ENCODE data around the gene VDAC1.
"Not testable (repeated sequence)": the region's sequence is repeated elsewhere in the genome, so short reads cannot be mapped to it uniquely, and the experiment has no call there.

VDAC1 gene

DNA sequence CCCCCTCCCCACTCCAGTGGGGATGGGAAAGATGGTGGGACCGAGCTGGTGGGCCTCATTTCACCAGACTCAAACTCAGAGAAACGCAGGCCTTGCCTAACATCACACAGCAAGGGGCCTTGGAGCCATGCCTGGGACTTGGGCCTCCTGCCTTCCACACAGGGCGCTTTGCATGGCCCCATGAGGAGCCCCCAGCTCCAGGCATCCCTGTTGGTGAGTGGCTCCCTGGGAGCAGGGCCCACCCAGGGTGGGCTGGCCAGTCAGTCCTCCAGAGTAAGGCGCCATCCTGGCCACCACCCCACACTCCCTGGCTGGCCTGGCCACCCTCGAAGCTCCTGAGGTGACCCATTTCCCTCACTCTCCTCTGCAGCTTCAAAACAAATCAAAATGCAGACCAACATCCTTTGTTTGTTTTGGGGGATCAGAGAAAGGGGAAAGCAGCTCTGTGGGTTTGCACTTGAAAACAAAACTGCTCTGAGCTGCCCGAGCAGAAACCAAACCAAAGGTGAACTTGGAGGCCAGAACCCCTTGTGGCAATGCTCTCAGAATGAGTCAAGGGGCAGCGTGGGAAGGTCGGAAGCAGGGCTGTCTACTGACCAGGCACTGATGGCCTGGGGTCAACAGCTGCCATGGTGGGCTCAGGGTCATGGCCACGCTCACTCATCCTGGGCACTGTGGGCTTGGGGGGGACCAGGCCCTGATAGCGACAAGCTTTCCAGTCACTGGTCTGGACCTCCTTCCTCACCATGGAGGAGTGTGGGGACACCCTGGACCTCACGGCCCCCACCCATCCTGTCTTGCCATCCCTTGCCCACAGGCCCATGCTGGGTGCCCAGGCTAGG lies 37.0 kb upstream of the VDAC1 start:
- Histone ChIP-seq H3K27me3 (ENCODE audit: control insufficient read depth, low read length) (no peaks in the 10 kb centered on the region), H3K4me2 (ENCODE audit: low read length) (no peak overlapping the region), H3K79me2 (ENCODE audit: control insufficient read depth, low read length) (no peaks in the 10 kb centered on the region), H3K4me1 (ENCODE audit: control insufficient read depth, low read length) (no peaks in the 10 kb centered on the region), H3K9me2 (replicated peaks; ENCODE audit: control insufficient read depth, low read length) (no peaks in the 10 kb centered on the region), H4K20me1 (ENCODE audit: control insufficient read depth, insufficient read depth, low read depth, low read length) (no peaks in the 10 kb centered on the region), H3K27ac (ENCODE audit: low read depth, low read length) (no peak overlapping the region), H3K4me3 (ENCODE audit: low read length) (no peak overlapping the region), H3K9me3 (ENCODE audit: control insufficient read depth, insufficient read depth, low read length) (no peaks in the 10 kb centered on the region), H3K36me3 (ENCODE audit: control insufficient read depth, low read length) (no peaks in the 10 kb centered on the region), H3F3A (ENCODE audit: control insufficient read depth, insufficient read depth) (no peaks in the 10 kb centered on the region)
- TF ChIP-seq EZH2phosphoT487 (IDR thresholded peaks at IDR 0.05; ENCODE audit: borderline replicate concordance, low read length) = no peak

DNA sequence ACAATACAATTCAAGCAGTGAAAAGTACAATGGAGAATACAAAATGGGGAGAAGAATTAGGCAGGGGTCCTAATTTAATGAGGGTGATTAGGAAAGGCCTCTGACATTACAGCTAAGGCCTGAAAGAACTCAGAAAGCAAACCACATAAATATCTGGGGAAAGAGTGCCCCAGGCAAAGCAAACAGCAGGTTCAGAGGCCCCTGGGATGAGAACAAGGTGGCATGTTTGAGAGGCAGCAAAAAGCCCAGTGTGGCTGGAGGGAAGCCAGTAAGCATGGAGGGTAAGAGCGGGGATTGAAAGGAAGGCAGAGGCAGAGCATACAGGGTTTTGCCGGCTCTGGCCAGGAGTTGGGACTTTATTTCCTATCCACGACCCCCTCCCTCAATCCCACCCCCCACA lies 33.4 kb upstream of the VDAC1 start:
- H3K36me3 ChIP-seq (ENCODE audit: control insufficient read depth, low read length) = no peaks in the 10 kb centered on the region
- H4K20me1 ChIP-seq (ENCODE audit: control insufficient read depth, insufficient read depth, low read depth, low read length) = no peaks in the 10 kb centered on the region
- H3K9me2 ChIP-seq (replicated peaks; ENCODE audit: control insufficient read depth, low read length) = no peaks in the 10 kb centered on the region
- TF ChIP-seq, protein P1, sequence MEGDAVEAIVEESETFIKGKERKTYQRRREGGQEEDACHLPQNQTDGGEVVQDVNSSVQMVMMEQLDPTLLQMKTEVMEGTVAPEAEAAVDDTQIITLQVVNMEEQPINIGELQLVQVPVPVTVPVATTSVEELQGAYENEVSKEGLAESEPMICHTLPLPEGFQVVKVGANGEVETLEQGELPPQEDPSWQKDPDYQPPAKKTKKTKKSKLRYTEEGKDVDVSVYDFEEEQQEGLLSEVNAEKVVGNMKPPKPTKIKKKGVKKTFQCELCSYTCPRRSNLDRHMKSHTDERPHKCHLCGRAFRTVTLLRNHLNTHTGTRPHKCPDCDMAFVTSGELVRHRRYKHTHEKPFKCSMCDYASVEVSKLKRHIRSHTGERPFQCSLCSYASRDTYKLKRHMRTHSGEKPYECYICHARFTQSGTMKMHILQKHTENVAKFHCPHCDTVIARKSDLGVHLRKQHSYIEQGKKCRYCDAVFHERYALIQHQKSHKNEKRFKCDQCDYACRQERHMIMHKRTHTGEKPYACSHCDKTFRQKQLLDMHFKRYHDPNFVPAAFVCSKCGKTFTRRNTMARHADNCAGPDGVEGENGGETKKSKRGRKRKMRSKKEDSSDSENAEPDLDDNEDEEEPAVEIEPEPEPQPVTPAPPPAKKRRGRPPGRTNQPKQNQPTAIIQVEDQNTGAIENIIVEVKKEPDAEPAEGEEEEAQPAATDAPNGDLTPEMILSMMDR (IDR thresholded peaks at IDR 0.05; ENCODE audit: low read depth, low read length, poor library complexity, severe bottlenecking) = no peak
- no peak for TF ChIP-seq EZH2phosphoT487 (IDR thresholded peaks at IDR 0.05; ENCODE audit: borderline replicate concordance, low read length)
- H3K9me3 ChIP-seq (ENCODE audit: control insufficient read depth, insufficient read depth, low read length) = no peaks in the 10 kb centered on the region
- H3K4me3 ChIP-seq (ENCODE audit: low read length) = no peak overlapping the region
- no peaks in the 10 kb centered on the region for H3K4me1 ChIP-seq (ENCODE audit: control insufficient read depth, low read length)
- H3K27me3 ChIP-seq (ENCODE audit: control insufficient read depth, low read length) = no peaks in the 10 kb centered on the region
- H3K27ac ChIP-seq (ENCODE audit: low read depth, low read length) = no peak overlapping the region
- H3F3A ChIP-seq (ENCODE audit: control insufficient read depth, insufficient read depth) = no peaks in the 10 kb centered on the region
- no peaks in the 10 kb centered on the region for H3K79me2 ChIP-seq (ENCODE audit: control insufficient read depth, low read length)
- no peak overlapping the region for H3K4me2 ChIP-seq (ENCODE audit: low read length)

DNA sequence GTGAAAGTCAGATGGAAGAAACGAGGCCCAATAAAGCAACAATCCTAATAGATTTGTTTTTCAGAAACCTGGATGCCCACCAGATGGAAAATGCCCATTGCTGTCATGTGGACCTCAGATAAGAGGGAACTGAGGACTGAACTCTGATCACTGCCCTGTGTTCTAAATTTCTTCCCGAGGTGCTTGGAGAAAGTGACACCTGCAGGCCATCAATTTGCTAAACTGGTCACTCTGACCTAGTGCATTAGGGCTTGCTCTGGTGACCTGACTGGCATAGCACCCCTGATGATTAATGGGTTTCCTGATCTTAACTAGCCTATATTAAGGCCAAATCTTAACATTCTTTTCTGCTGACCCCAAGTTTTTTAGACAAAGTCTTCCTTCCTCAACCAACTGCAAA lies 32.4 kb upstream of the VDAC1 start:
- H3F3A ChIP-seq (ENCODE audit: control insufficient read depth, insufficient read depth) = no peaks in the 10 kb centered on the region
- H3K27me3 ChIP-seq (ENCODE audit: control insufficient read depth, low read length) = no peaks in the 10 kb centered on the region
- no peaks in the 10 kb centered on the region for H3K9me2 ChIP-seq (replicated peaks; ENCODE audit: control insufficient read depth, low read length)
- no peak for TF ChIP-seq EZH2phosphoT487 (IDR thresholded peaks at IDR 0.05; ENCODE audit: borderline replicate concordance, low read length)
- TF ChIP-seq, protein P1 (IDR thresholded peaks at IDR 0.05; ENCODE audit: low read depth, low read length, poor library complexity, severe bottlenecking) = no peak
- no peak overlapping the region for H3K4me2 ChIP-seq (ENCODE audit: low read length)
- no peak overlapping the region for H3K4me3 ChIP-seq (ENCODE audit: low read length)
- no peaks in the 10 kb centered on the region for H3K36me3 ChIP-seq (ENCODE audit: control insufficient read depth, low read length)
- H3K27ac ChIP-seq (ENCODE audit: low read depth, low read length) = no peak overlapping the region
- H3K9me3 ChIP-seq (ENCODE audit: control insufficient read depth, insufficient read depth, low read length) = no peaks in the 10 kb centered on the region
- H4K20me1 ChIP-seq (ENCODE audit: control insufficient read depth, insufficient read depth, low read depth, low read length) = no peaks in the 10 kb centered on the region
- no peaks in the 10 kb centered on the region for H3K79me2 ChIP-seq (ENCODE audit: control insufficient read depth, low read length)
- H3K4me1 ChIP-seq (ENCODE audit: control insufficient read depth, low read length) = peaks cover 6% of the 10 kb centered on the region

- Histone ChIP-seq H3K9me2 (replicated peaks; ENCODE audit: control insufficient read depth, low read length) (no peaks in the 10 kb centered on the region), H3F3A (ENCODE audit: control insufficient read depth, insufficient read depth) (no peaks in the 10 kb centered on the region), H3K36me3 (ENCODE audit: control insufficient read depth, low read length) (no peaks in the 10 kb centered on the region), H3K4me1 (ENCODE audit: control insufficient read depth, low read length) (peaks cover 12% of the 10 kb centered on the region), H3K4me2 (ENCODE audit: low read length) (no peak overlapping the region), H3K27me3 (ENCODE audit: control insufficient read depth, low read length) (no peaks in the 10 kb centered on the region), H3K9me3 (ENCODE audit: control insufficient read depth, insufficient read depth, low read length) (no peaks in the 10 kb centered on the region), H3K27ac (ENCODE audit: low read depth, low read length) (no peak overlapping the region), H4K20me1 (ENCODE audit: control insufficient read depth, insufficient read depth, low read depth, low read length) (no peaks in the 10 kb centered on the region), H3K79me2 (ENCODE audit: control insufficient read depth, low read length) (no peaks in the 10 kb centered on the region), H3K4me3 (ENCODE audit: low read length) (no peak overlapping the region)
- no peak for TF ChIP-seq EZH2phosphoT487 (IDR thresholded peaks at IDR 0.05; ENCODE audit: borderline replicate concordance, low read length)
- TF ChIP-seq, protein P1 (IDR thresholded peaks at IDR 0.05; ENCODE audit: low read depth, low read length, poor library complexity, severe bottlenecking) = no peak
Measured at GRCh38 chr5:134034326-134034725, 29.6 kb upstream of the VDAC1 start.

- H3K27ac ChIP-seq (ENCODE audit: low read depth, low read length); H3K36me3 ChIP-seq (ENCODE audit: control insufficient read depth, low read length); H3K9me3 ChIP-seq (ENCODE audit: control insufficient read depth, insufficient read depth, low read length); H3K9me2 ChIP-seq (replicated peaks; ENCODE audit: control insufficient read depth, low read length); H3K79me2 ChIP-seq (ENCODE audit: control insufficient read depth, low read length); H4K20me1 ChIP-seq (ENCODE audit: control insufficient read depth, insufficient read depth, low read depth, low read length); H3K27me3 ChIP-seq (ENCODE audit: control insufficient read depth, low read length); H3F3A ChIP-seq (ENCODE audit: control insufficient read depth, insufficient read depth); H3K4me3 ChIP-seq (ENCODE audit: low read length); H3K4me2 ChIP-seq (ENCODE audit: low read length): not testable (repeated sequence)
- H3K4me1 ChIP-seq (ENCODE audit: control insufficient read depth, low read length) = peaks cover 12% of the 10 kb centered on the region
Measured at GRCh38 chr5:134030303-134030964, 25.7 kb upstream of the VDAC1 start.
